ENCODE data around the gene RFX8.
"Not testable (repeated sequence)": the region's sequence is repeated elsewhere in the genome, so short reads cannot be mapped to it uniquely, and the experiment has no call there.

RFX8 gene

DNA sequence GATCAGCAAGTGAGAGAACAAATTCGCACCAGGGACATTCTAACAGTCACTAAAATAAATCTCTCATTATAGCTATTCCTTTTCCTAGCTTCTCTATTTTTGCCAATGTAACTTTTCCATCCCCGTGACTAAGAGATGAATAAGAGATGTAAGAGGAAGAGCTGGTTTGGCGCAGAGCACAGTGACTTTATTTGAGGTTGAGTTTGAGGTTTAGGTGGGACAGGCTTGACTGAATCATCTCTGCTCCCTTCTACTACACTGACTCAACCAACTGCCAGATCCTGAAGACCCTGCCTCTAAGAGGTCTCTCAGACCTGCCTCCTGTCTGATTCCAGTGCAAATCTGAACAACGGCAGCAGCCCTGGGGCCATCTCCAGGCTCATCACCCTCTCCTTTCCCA, 28.0 kb downstream of the RFX8 start:
- in situ Hi-C loops (cut with MboI; ENCODE audit: low sequenced_read_pairs, unreplicated experiment), result no loop called here
- TF ChIP-seq, protein P1, sequence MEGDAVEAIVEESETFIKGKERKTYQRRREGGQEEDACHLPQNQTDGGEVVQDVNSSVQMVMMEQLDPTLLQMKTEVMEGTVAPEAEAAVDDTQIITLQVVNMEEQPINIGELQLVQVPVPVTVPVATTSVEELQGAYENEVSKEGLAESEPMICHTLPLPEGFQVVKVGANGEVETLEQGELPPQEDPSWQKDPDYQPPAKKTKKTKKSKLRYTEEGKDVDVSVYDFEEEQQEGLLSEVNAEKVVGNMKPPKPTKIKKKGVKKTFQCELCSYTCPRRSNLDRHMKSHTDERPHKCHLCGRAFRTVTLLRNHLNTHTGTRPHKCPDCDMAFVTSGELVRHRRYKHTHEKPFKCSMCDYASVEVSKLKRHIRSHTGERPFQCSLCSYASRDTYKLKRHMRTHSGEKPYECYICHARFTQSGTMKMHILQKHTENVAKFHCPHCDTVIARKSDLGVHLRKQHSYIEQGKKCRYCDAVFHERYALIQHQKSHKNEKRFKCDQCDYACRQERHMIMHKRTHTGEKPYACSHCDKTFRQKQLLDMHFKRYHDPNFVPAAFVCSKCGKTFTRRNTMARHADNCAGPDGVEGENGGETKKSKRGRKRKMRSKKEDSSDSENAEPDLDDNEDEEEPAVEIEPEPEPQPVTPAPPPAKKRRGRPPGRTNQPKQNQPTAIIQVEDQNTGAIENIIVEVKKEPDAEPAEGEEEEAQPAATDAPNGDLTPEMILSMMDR (IDR thresholded peaks at IDR 0.05; ENCODE audit: borderline replicate concordance, control extremely low read depth, extremely low read depth, insufficient read depth, missing control alignments), result no peak
- DNase-seq (ENCODE audit: low spot score), result no peak

- TF ChIP-seq, protein P1 (IDR thresholded peaks at IDR 0.05; ENCODE audit: borderline replicate concordance, control extremely low read depth, extremely low read depth, insufficient read depth, missing control alignments), result no peak
- in situ Hi-C loops (cut with MboI; ENCODE audit: low sequenced_read_pairs, unreplicated experiment), result no loop called here
- no peak for DNase-seq (ENCODE audit: low spot score)
Measured at GRCh38 chr2:101442667-101443061, 32.2 kb downstream of the RFX8 start.

GRCh38 chr2:101442042-101442666, 32.8 kb downstream of the RFX8 start:
- TF ChIP-seq, protein P1 (IDR thresholded peaks at IDR 0.05; ENCODE audit: borderline replicate concordance, control extremely low read depth, extremely low read depth, insufficient read depth, missing control alignments), result no peak
- no peak for DNase-seq (ENCODE audit: low spot score)
- in situ Hi-C loops (cut with MboI; ENCODE audit: low sequenced_read_pairs, unreplicated experiment), result no loop called here

GRCh38 chr2:101440127-101440738, 34.7 kb downstream of the RFX8 start:
- TF ChIP-seq, protein P1 (IDR thresholded peaks at IDR 0.05; ENCODE audit: borderline replicate concordance, control extremely low read depth, extremely low read depth, insufficient read depth, missing control alignments), result no peak
- no peak for DNase-seq (ENCODE audit: low spot score)
- in situ Hi-C loops (cut with MboI; ENCODE audit: low sequenced_read_pairs, unreplicated experiment), result no loop called here

DNA sequence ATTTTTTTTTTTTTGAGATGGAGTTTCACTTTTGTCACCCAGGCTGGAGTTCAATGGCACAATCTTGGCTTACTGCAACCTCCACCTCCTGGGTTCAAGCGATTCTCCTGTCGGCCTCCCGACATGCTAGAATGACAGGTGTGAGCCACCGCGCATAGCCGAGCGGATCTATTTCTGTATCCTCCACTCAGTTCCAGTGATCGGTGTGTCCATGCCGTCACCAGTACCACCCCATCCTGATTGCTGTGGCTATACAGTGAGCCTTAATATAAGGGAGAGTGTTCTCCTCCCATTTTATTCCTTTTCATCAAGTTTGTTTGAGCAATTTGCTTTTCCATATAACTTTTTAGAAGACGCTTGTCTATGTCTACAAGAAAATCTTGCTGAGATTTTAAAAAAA, 35.2 kb downstream of the RFX8 start:
- no peak for DNase-seq (ENCODE audit: low spot score)
- TF ChIP-seq, protein P1 (IDR thresholded peaks at IDR 0.05; ENCODE audit: borderline replicate concordance, control extremely low read depth, extremely low read depth, insufficient read depth, missing control alignments), result no peak
- in situ Hi-C loops (cut with MboI; ENCODE audit: low sequenced_read_pairs, unreplicated experiment), result no loop called here

- in situ Hi-C loops (cut with MboI; ENCODE audit: low sequenced_read_pairs, unreplicated experiment); DNase-seq (ENCODE audit: low spot score): not testable (repeated sequence)
Measured at GRCh38 chr2:101438555-101438954, 36.4 kb downstream of the RFX8 start.

DNA sequence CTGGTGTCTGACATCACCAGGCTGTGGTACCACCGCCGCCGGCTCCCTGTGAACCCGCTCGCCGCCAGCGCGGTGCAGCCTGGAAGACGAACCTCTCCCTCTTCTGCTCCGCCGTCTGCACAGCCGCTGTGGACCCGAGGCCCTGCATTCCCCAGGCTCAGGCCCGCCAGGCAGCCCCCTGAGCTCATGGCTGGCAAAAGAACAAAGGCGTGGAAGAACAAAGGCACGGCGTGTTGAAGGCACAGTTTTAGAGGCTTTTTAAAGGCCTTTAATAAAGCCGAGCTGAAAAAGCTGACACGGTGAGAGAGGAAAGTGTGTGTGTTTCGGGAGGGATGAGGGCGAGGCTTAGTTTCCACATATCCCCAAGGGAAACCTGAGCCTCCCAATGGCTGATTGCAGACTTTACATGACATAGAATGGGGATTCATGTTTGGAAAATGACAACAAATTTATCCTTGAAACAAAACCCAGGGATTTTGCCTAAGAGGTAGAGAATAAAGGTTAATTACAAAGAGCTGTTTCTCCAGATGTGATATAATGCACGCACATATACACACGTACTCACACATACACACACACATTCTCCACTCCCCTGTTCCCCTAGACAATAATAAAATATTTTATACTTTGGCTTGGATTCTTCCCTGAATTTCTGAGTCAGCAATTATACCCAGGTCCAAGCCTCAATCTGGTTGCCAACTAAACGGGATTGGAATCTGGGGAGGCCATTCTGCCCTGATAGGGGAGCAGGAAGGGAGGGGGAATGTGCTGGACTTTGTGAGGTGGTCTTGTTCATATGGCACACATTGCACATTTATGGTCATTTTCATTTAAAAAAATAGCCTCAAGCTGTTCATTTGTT, 39.7 kb downstream of the RFX8 start:
- in situ Hi-C loops (cut with MboI; ENCODE audit: low sequenced_read_pairs, unreplicated experiment), result no loop called here
- TF ChIP-seq, protein P1 (IDR thresholded peaks at IDR 0.05; ENCODE audit: borderline replicate concordance, control extremely low read depth, extremely low read depth, insufficient read depth, missing control alignments), result no peak
- no peak for DNase-seq (ENCODE audit: low spot score)
